AG20443 (cell line): ENCODE data around the gene EPHA8.

Experiments used
- DNase-seq: peaks from one replicate; pipeline ENCODE4 v3.0.0; 2012; ENCODE audit warnings: low spot score, mixed read lengths

EPHA8 gene

GRCh38 chr1:22645931-22646330 lies 82.6 kb downstream of the EPHA8 start:
- no peak for DNase-seq

DNA sequence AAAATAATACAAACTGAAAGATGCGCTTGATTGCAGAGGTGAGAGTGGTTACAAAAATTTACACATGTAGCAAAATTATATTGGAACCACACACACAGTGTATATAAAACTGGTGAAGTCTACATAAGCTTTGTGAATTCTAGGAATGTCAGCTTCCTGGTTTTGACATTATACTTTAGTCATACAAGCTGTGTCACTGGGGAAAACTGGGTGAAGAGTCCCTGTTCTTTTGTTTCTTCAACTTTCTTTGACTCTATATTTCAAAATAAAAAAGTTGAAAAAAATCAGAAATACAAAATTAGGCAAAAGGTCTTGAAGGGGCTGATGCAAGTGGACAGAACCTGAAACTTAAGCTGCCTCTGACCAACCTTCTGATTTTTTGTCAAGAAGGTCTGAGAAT lies 83.1 kb downstream of the EPHA8 start:
- no peak for DNase-seq

GRCh38 chr1:22650089-22650693 lies 86.9 kb downstream of the EPHA8 start:
- DNase-seq = no peak

- no peak for DNase-seq
These were observed 88.9 kb downstream of the EPHA8 start for GRCh38 chr1:22651941-22652856.

- DNase-seq = no peak
These were observed 89.6 kb downstream of the EPHA8 start, which contains the start of gene C1QB for GRCh38 chr1:22652881-22653316. TSS of gene C1QB (plus strand) at chr1:22653236. CDS start at chr1:22659463, 6,227 bp downstream.
